GM18511 (cell line): ENCODE data around the gene RNF10.
"Not testable (repeated sequence)": the region's sequence is repeated elsewhere in the genome, so short reads cannot be mapped to it uniquely, and the experiment has no call there.

ENCODE experiments used
- ATAC-seq: cut with Tn5 transposase; IDR thresholded peaks from one replicate; pipeline ENCODE4 v1.9.1; 2021; ENCODE audit warnings: mild to moderate bottlenecking, moderate library complexity; ENCODE audit not compliant: unreplicated experiment

RNF10 gene

DNA sequence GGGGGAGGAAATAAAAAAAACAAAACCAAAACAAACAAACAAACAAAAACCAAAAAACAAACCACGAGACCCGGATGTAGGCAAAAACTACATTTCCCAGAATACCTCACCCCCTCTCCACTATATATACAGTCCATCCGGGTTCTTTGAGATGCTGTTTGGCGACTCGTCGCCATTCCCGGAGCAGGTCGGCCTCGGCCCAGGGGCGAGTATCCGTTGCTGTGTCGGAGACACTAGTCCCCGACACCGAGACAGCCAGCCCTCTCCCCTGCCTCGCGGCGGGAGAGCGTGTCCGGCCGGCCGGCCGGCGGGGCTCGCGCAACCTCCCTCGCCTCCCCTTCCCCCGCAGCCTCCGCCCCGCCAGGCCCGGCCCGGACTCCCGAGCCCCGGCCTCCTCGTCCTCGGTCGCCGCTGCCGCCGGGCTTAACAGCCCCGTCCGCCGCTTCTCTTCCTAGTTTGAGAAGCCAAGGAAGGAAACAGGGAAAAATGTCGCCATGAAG, at the start of gene RNF10:
Gene RNF10 (plus strand): TSS at position 154 of the 500 bp plus-strand sequence. CDS start 456 bp downstream, outside the sequence.
- ATAC-seq, result peak; percentile 64

DNA sequence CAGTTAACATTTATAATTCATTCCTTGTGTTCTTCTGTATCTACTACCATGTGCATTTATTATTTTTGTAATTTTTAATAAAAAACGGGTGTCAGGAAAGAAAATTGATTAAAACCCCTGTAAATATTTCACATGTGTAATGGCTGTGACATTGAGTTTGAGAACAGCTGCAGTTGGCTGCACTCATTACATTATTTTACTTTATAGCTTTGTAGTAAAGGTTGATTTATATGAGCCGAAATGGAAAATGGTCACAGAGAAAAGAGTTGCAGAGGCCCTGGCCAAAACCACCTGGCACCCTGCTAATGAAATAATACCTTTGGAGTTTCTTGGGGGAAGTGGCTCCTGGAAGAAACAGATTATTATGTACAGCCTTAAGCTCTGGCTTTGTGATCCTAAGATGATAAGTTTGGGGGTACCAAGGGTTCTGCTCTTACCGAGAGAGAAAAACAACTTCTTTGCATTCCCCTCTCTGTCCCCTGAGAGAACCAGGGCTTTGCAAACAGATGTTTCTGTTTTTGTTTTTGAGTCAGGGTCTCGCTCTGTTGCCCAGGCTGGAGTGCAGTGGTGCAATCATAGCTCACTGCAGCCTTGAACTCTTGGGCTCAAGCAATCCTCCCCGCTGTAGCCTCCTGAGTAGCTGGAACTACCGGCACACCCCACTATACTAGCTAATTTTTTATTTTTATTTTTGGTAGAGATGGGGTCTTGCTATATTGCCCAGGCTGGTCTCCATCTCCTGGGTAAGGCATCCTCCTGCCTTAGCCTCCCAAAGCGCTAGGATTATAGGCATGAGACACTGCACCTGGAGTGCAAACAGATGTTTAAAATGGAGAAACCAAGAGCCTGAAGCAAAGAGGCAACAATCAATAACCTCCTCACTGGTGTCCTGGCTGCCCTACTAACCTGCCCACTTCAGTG, 47.9 kb upstream of the RNF10 start:
- no peak for ATAC-seq

DNA sequence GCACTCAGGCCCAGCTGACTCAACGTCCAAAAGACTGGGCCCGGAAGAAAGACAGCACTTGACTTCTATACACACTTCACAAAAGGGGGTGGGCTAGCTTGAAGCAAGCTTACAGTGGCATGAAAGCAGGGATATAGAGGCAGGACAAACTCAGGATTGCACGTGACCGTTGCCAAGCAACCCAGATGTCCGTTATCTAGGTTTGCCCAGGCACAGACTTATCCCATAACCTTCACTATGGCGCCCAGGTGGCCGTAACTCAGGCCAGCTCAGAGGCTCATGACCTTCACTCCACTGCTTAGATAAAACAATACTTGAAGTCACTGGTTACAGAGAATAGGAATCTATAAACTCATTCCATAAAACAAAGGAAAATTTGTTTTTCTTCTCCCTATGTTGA, 46.6 kb upstream of the RNF10 start:
- ATAC-seq, result not testable (repeated sequence)

DNA sequence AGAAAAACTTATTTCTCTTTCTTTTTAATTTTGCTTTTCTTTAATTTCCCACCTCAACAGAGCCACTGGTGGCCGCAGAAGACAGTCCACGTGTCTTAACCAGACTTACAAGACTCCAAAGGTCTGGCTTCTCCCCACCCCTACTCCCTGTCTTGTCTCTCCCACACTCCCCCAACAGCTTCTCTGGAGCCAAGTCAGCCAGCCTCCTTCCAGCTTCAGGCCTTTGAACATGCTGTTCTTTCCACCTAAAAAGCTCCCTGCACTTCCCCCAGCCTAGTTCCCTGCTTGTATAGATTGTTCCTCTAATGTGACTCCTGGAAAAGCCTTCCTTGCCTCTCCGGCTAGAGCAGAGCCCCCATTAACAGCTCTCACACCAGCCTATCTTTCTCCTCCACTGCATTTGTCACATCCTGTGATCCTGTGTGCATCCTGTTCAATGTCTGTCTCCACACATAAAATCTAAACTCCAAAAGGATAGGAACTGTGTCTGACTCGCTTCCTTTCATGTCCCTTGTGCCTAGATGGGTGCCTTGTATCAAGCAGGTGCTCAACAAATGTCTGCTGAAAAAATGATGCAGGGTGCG, 46.0 kb upstream of the RNF10 start:
- no peak for ATAC-seq

DNA sequence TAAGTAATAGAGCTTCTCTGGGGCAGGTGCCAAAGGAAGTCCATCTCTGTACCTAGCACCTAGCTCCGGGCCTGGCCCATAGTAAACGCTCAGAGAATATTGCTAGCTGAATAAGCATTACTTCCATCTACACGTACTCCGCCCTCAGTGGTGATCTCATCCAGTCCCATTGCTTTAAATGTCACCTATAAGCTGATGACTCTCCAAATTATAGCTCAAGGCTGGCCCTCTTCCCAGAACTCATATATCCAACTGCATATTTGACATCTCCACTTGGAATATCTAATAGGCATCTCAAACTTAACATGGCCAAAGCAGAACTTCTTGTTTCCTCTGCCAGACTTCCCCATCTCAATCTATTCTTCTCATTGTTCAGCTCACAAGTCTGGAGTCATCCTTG, 45.1 kb upstream of the RNF10 start:
- ATAC-seq, result no peak

DNA sequence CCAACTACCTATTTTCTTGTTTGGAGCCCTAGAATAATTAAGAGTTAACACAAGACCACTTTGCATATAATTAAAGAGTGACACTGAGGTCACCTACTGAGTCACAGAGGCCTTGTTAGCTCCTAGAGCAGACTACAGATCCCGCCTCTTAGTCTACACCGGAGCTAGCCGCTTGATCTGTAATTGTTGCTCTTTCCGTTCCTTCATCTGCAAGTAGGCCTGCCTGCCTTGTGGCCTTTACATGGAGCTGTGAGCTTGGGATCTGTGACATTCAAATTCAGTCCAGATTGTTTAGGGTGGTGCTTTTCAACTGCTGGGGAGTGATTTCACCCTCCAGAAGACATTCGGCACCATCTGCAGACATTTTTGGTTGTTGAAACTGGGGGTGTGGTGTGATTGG, 43.8 kb upstream of the RNF10 start:
- ATAC-seq, result no peak

DNA sequence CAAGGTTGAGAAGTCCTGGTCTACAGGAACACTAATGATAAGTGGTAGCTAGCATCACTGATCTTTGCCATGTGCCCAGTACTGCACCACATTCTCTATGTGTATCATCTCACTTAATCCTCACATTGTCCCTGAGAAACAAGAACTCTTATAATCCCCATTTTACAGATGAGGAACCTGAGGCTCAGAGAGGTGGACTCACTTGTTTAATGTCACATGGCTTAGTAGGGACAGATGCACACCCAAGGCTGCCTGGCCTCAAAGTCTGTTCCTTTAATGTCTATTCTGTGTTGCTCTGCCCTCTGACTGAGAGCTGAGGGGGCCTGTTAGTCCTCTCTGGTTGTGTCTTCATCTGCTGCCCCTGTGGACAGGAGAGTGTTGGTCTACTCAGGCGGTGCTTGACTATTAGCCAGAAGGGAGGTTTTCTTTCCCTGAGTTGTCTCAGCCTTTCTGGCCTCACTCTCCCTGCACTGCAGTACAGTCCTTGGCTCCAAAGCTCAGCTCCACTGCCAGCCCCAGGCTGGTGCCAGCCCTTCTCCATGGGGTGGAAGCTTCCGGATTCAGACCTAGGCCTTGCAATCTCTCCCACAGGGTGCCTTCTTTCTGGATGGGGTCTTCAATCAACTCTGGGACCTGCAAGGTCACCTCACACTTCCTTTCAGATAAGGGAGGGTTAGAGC, 43.2 kb upstream of the RNF10 start:
- no peak for ATAC-seq

DNA sequence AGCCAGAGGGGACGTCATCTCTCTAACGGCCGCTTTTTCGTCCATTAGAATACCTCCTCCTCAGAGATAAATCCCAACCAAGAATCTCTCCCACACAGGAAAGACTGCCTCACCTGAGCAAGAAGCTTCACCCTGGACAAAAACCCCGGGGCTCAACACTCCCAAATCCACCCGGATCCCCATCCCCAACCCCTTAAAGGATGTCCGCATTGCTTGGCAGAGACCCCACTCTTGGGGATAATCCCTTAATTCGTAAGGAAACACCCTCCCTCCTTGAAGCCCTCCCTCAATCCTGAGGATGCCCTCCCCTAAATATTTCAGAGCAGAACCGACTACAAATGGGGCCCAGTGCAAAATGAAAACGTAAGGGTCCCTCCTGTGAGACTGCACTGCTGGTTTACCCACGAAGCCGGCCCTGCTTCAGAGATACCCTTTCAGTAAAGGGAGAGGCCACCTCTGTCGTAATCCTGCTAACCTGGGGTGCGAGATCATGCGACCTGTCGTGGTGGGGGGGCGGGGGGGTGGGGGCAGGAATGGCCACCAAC, 38.9 kb upstream of the RNF10 start:
- ATAC-seq, result peak; percentile 12

DNA sequence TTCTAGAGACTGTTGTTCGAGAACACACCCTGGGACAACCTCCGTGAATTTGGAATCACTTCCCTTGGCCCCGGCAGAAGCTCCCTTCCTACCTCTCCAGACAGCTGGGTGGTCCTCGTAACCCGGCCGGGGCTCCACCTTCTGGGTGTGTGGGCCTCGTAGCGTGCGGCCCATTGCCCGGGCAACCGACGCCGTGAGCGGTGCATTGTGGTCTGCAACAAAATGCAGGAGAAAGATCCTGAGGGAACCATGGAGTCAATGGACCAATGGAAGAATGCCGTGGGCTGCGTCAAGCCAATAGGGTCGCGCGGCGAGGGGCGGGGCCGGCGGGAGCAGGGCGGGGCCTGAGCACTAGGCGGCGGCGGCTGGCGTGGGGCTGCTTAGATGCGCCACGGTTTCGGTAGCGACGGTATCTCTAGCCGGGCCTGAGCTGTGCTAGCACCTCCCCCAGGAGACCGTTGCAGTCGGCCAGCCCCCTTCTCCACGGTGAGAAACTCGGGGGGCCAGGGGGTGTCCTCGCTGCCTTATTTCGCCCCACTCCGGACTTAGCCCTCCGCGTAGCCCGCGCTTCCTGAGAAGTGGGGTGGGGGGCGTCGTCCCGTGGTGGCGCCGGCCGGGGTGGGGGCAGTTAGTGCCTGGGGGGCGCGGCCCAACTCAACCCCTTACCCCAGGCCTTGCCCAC, 38.3 kb upstream of the RNF10 start, which contains the start of gene DYNLL1:
Gene DYNLL1 (plus strand): TSS at position 383 of the 682 bp plus-strand sequence. CDS start 309 bp downstream, outside the sequence.
- peak; percentile 93 for ATAC-seq

DNA sequence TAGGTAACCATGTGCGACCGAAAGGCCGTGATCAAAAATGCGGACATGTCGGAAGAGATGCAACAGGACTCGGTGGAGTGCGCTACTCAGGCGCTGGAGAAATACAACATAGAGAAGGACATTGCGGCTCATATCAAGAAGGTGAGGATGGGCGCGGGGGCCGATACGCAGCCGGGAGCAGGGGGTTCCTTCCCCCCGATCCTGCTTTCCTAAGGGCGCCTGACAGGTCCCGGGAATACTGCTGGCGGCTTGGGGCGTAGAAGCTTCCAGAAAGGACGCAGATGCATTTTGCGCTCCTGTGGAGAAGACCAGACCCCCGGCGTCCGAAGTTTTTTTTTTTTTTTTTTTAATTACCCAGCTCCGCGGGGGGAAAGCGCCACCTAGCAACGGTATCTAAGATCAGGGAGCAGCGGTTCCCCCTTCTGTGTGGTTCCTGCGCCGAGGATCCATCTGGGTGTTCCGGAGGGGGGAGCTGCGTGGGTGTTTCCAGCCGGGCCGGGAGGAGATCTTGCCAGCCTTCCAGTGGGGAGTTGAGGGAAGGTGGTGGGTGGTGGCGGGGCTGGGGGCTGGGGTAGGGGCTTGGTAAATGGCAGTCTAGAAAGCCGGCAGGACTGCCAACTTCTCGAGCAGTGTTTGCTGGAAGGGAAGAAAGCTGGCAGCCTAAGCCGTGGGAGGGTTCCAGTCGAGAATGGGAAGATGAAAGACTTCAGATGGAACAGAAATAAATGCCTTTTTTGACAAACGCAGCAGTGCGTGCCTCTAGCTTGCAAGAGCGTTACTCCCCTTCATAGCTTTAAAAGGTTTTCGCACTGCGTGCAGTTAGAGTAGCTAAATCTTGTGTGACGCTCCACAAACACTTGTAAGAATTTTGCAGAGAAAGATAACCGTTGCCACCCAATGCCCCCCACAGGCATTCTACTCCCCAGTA, 37.5 kb upstream of the RNF10 start:
- peak; percentile 26 for ATAC-seq

DNA sequence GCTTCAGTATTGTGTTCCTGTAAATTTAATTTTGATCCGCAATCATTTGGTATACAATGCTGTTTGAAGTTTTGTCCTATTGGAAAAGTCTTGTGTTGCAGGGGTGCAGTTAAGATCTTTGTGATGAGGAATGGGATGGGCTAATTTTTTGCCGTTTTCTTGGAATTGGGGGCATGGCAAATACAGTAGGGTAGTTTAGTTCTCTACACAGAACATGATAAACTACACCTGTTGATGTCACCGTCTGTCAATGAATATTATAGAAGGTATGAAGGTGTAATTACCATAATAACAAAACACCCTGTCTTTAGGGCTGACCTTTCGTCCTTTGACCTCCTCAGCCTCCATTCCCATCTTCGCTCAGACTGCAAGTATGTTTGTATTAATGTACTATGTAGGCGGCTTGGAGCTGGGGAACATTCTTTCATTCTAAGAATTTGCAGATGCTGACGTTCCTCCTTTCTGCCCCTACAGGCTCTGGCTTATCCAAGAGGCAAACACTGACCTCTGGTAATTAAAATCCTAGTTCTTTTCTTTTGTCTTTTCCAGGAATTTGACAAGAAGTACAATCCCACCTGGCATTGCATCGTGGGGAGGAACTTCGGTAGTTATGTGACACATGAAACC, 36.5 kb upstream of the RNF10 start:
- no peak for ATAC-seq

DNA sequence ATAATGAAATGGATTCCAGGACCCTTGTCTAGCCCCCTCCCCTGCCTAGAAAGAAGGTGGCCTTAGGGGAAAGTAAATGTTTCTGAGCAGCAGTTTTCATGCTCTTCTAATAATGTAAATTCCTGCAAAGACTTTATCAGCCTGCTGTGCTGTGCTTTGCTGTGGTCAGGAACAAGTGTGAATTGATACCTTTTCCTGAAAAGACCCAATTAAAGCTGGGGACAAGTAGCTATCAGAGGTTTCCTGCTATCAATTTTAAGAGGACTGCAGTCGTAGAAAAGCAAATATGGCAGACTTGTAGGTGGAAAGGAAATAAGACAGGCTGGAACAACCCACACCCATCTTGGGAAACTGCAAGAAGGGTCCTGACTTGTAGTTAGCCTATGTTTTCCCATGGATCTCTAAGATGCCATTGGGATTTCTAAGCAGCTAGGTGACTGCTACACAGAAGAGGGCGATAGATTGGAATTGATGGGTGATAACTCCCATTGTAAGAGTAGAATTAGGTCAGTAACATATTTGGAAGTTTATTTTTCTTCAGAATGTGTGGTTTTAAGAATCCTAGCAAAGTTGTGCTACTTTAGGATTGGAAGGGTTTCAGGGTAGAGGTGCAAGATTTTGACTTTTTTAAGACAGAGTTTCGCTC, 35.2 kb upstream of the RNF10 start:
- ATAC-seq, result no peak

DNA sequence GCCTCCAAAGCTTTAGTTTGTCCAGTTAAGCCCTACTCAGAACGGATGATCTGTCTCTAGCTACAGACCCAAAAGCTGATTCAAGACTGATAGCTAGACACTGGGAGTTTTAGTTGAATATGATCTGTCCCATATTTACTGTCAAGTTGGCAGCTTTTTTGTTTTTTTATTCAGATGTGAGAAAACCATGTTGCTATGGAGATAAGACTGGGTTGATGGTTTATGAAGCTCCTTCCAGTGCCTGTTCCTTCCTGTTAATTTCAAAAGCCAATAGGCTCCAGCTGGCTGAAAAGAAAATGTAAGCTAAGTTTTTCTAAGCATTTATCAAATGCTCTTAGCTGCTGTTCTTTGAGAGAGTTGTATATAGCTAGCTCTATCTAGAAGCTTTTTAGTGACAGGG, 33.6 kb upstream of the RNF10 start:
- no peak for ATAC-seq

DNA sequence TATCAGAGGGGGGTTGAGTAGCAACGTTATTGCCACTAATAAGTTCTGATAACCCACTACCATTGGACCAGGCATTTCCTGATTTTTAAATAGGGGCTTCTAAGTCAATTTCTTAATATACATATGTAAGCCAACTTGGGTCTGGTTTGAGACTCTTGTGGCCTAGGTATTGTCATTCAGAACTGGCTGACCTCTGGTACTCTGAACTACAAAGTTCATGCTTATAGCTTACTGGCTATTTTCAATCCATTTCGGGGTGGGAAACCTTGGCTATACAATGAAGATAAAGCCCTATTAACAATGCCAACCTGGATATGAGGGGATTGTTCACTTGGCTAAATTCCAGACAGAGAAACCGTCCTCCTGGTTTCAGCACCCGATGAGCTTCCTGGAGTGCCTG, 29.6 kb upstream of the RNF10 start:
- ATAC-seq, result no peak

DNA sequence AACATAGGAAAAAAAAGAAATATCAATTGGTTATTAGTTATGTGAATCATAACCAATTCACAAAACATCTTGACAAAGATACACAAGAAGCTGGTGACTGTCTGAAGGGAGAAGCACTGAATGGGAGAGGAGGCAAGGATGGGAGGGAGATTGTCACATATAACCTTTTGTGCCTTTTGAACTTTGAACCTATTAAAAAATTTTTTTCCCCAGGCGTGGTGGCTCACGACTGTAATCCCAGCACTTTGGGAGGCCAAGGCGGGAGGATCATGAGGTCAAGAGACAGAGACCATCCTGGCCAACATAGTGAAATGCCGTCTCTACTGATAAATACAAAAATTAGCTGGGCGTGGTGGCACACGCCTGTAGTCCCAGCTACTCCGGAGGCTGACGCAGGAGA, 25.6 kb upstream of the RNF10 start:
- ATAC-seq, result no peak

DNA sequence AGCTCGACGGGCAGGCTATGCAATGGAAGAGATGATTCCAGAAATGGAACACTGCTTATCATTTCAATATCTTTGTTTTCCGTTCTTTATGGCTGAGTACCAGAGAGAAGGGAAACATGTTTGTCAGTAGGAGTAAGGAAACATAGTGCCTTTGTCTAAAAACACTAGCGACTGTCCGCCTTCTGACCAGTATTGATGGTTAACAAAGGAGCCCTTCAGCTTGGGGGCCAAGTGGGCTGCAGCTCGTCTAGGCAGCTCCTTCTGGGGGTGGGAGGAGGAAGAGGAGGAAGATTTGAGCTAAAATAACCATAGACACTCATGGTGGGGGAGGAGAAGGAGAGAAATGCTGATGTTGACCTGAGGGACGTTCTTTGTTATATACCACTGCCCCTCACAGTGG, 20.2 kb upstream of the RNF10 start:
- no peak for ATAC-seq

DNA sequence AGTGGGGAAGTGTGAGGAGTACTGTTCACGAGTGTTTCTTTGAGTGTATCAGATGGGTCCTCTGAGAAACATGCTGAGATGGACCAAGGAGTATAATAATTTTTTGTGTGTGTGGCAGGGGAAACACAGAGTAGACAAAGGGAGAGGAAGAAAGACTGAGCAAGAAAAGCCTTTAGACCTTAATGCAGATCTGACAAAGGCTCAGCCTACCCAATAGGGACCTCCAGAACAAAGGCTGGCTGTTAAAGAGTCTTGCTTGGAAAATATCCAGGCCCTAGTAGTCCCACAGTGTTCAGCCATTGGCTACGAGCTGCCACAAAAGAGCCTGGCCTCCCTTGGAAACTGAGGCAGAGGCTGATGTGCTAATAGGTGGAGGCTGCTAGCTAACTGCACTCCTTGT, 18.7 kb upstream of the RNF10 start:
- no peak for ATAC-seq

DNA sequence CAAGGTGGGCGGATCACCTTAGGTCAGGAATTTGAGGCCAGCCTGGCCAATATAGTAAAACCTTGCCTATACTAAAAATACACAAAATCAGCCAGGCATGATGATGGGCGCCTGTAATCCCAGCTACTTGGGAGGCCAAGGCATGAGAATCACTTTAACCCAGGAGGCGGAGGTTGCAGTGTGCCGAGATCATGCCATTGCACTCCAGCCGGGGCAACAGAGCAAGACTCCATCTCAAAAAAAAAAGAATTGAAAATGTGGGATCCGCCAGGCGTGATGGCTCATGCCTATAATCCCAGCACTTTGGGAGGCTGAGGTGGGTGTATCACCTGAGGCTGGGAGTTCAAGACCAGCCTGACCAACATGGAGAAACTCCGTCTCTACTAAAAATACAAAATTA, 14.8 kb upstream of the RNF10 start:
- not testable (repeated sequence) for ATAC-seq

DNA sequence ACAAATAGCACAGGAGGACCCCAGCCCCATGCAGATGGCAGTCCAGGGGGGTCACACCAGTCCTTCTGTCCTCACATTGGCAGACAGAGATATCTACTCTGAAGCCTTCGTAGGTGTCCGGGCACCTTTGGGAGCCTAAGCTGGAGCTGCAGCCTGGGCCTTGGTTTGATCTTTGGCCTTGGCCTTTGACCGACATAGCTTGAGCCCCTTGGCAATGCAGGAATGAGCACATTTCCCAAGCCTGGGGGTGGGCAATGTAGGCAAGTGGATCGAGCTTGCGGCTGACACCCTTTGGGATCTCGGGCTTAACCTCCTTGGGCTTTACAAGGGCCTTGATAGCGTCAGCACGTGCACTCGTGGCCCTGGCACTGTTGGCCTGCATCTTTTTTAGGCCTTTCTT, 11.6 kb upstream of the RNF10 start:
- no peak for ATAC-seq
